Measurements from ENCODE around the gene TANC1.

The TANC1 gene

DNA sequence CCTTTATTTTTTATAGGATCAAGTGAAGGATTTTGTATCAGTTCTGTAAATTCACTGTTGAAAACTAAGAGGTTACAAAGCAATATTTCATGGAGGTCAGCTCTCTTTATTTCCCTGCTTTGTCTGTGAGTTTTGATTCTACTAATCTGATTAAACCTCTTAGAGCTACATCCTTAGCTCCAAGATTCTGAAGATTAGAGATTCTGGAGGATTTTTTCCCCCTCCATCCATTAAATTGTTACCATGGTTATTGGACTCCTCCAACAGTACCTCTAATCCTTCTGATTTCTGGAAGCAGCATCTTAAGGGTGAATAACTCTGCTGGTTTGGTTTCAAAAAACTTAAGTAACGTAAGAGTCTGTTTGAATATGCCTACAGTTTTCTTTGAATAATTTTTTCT, 110.0 kb downstream of the TANC1 start:
- H3K4me1 ChIP-seq (ENCODE audit: insufficient read depth, low read length), result no peaks in the 10 kb centered on the region
- DNase-seq (no peak), ATAC-seq (ENCODE audit: insufficient read depth, low read depth) (no peak)
- H3K27me3 ChIP-seq (ENCODE audit: insufficient read depth, low read length, poor library complexity), result no peaks in the 10 kb centered on the region
- H3K9ac ChIP-seq (ENCODE audit: low read depth, low read length), result no peak overlapping the region
- H3K36me3 ChIP-seq (ENCODE audit: insufficient read depth, low read length), result no peaks in the 10 kb centered on the region
- no peak for TF ChIP-seq CTCF (IDR thresholded peaks at IDR 0.05; ENCODE audit: borderline replicate concordance, extremely low read depth, low read length, poor library complexity, severe bottlenecking)
- no peak for TF ChIP-seq EZH2 (IDR thresholded peaks at IDR 0.05; ENCODE audit: borderline replicate concordance, low read depth, low read length, severe bottlenecking)
- H4K20me1 ChIP-seq (ENCODE audit: insufficient read depth, low read length), result no peaks in the 10 kb centered on the region
- H3K27ac ChIP-seq (ENCODE audit: low read length), result no peak overlapping the region
- no peak overlapping the region for H3K4me2 ChIP-seq (ENCODE audit: insufficient read depth, low read length)
- H3K4me3 ChIP-seq (ENCODE audit: low read depth in 1 of 2, low read length in 2 of 2), result no peak overlapping the region
- H3K79me2 ChIP-seq (ENCODE audit: insufficient read depth, low read length), result no peaks in the 10 kb centered on the region
- H3K9me3 ChIP-seq (ENCODE audit: insufficient read depth, low read length, severe bottlenecking), result no peaks in the 10 kb centered on the region
- H2AFZ ChIP-seq (ENCODE audit: low read depth, low read length), result no peak overlapping the region

DNA sequence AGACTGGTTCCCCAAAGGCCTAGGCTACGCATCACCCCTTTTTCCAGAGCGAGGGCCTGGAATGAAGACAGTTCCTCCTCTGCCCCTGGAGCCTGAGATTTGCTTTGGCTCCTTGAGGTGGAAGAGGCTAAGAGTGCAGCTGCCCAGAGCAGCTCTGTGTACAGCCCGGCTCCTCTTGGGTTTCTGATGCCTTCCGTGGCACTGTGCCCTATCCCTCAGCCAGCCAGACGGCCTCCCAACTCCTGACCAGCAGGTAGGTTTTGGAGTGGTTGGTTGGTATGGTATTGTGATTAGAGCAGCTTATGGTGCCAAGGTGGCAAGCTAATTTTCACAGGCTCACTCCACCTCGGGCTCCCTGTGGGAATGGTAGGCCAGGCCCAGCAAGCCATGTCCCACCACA, 112.2 kb downstream of the TANC1 start:
- no peaks in the 10 kb centered on the region for H3K36me3 ChIP-seq (ENCODE audit: insufficient read depth, low read length)
- no peaks in the 10 kb centered on the region for H3K27me3 ChIP-seq (ENCODE audit: insufficient read depth, low read length, poor library complexity)
- no peaks in the 10 kb centered on the region for H4K20me1 ChIP-seq (ENCODE audit: insufficient read depth, low read length)
- H3K4me3 ChIP-seq (ENCODE audit: low read depth in 1 of 2, low read length in 2 of 2), result no peak overlapping the region
- no peaks in the 10 kb centered on the region for H3K4me1 ChIP-seq (ENCODE audit: insufficient read depth, low read length)
- no peak overlapping the region for H2AFZ ChIP-seq (ENCODE audit: low read depth, low read length)
- TF ChIP-seq CTCF (IDR thresholded peaks at IDR 0.05; ENCODE audit: borderline replicate concordance, extremely low read depth, low read length, poor library complexity, severe bottlenecking) (no peak), EZH2 (IDR thresholded peaks at IDR 0.05; ENCODE audit: borderline replicate concordance, low read depth, low read length, severe bottlenecking) (no peak)
- no peaks in the 10 kb centered on the region for H3K9me3 ChIP-seq (ENCODE audit: insufficient read depth, low read length, severe bottlenecking)
- no peak overlapping the region for H3K4me2 ChIP-seq (ENCODE audit: insufficient read depth, low read length)
- no peaks in the 10 kb centered on the region for H3K79me2 ChIP-seq (ENCODE audit: insufficient read depth, low read length)
- DNase-seq (no peak), ATAC-seq (ENCODE audit: insufficient read depth, low read depth) (no peak)
- H3K27ac ChIP-seq (ENCODE audit: low read length), result no peak overlapping the region
- no peak overlapping the region for H3K9ac ChIP-seq (ENCODE audit: low read depth, low read length)

DNA sequence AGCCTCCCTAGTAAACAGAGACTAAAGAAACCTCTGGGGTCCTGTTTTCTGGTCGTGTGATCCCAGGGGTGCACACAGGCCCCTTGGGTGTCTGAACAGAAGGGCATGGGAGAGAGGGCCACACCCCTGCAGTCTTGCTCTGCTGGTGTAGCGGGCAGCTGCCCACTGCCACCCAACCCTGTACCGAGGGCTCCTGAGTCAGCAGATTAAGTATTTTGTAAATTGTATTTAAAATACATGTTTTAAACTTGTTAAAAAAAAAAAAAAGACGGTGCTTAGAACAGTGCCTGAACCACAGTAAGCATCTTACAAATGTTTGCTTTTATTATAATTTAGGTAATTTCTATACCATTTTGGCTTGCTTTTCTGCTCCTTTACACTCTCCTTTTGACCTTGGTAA, 113.7 kb downstream of the TANC1 start:
- Histone ChIP-seq H3K9ac (ENCODE audit: low read depth, low read length) (no peak overlapping the region), H2AFZ (ENCODE audit: low read depth, low read length) (no peak overlapping the region), H3K4me3 (ENCODE audit: low read depth in 1 of 2, low read length in 2 of 2) (no peak overlapping the region), H3K27me3 (ENCODE audit: insufficient read depth, low read length, poor library complexity) (no peaks in the 10 kb centered on the region), H3K36me3 (ENCODE audit: insufficient read depth, low read length) (no peaks in the 10 kb centered on the region), H3K9me3 (ENCODE audit: insufficient read depth, low read length, severe bottlenecking) (no peaks in the 10 kb centered on the region), H3K4me1 (ENCODE audit: insufficient read depth, low read length) (peaks cover 14% of the 10 kb centered on the region), H3K79me2 (ENCODE audit: insufficient read depth, low read length) (no peaks in the 10 kb centered on the region), H3K4me2 (ENCODE audit: insufficient read depth, low read length) (no peak overlapping the region), H3K27ac (ENCODE audit: low read length) (no peak overlapping the region), H4K20me1 (ENCODE audit: insufficient read depth, low read length) (no peaks in the 10 kb centered on the region)
- no peak for TF ChIP-seq CTCF (IDR thresholded peaks at IDR 0.05; ENCODE audit: borderline replicate concordance, extremely low read depth, low read length, poor library complexity, severe bottlenecking)
- ATAC-seq (ENCODE audit: insufficient read depth, low read depth) (no peak), DNase-seq (no peak)

All from DND-41 (cell line).